SK-N-MC (cell line): ENCODE results near the gene YBX1.

Experiments
- EZH2 ChIP-seq: fragments of 200-600 bp; sonication (generic); IDR thresholded peaks from one replicate; pipeline ENCODE4 v1.6.1; 2017; ENCODE audit warnings: antibody characterized with exemption
- FOXP2 ChIP-seq: optimal IDR thresholded peaks from 2 replicates; pipeline ENCODE3; 2011; ENCODE audit warnings: mild to moderate bottlenecking, moderate library complexity; ENCODE audit not compliant: insufficient read depth; ENCODE audit errors: extremely low read length, control extremely low read depth
- POLR2AphosphoS5 ChIP-seq: IDR thresholded peaks from 2 replicates; pipeline ENCODE4 v1.6.1; 2012; ENCODE audit warnings: mild to moderate bottlenecking, low read depth, low read length, borderline replicate concordance

GRCh38 chr1:42703888-42704464 is 21.8 kb downstream of the YBX1 start:
- TF ChIP-seq EZH2 (no peak), POLR2AphosphoS5 (peak; percentile 29; the same call in 1 of the 2 replicates), FOXP2 (no peak)
